NCI-H2029 (cell line): Measurements from ENCODE around the gene LCK.

Experiments
- DNase-seq: peaks from one replicate; lab custom pipeline; 2025; lab: John Stamatoyannopoulos, UW

The LCK gene

DNA sequence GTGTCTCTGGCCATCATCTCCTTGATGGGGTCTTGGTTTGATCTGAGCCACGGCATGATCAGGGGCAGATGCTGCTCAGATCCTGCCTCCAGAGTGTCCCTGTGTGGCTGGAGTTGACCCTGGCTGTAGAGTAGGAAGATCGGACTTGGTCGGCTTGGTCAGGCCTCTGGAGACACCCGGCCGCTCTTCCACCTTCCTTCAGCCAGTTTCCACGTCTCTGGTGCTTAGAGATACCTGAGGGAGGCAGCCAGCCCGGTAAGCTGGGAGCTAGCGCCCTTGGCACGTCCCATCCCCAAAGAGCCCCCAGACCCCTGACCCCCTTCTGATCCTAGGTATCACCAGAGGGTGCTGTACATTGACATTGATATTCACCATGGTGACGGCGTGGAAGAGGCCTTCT lies 76.1 kb downstream of the LCK start:
- no peak for DNase-seq

DNA sequence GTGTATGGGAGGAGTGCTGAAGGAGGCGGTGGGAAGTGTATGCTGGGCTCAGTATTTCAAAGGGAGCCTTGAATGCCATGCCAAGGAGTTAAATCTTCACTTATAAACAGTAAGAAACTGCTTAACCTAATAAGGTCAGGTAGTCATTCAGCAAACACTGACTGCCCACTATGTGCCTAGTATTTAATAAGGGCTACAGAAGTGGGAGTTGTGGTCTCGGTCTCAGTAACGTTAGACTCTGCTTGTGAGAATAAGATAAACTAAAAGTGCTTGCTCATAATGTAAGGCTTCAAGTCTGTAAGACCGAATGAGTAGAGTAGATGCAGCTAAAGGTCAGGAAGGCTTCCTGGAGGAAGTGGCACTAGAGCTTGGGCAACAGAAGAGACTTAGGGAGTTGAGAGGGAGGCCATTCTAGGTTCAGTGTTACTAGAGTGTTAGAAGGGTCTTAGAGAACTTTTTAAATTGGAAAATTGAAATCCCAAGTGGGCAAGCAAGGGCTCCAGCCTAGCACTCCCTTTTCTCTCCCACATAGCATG lies 78.9 kb downstream of the LCK start:
- DNase-seq, result no peak

DNA sequence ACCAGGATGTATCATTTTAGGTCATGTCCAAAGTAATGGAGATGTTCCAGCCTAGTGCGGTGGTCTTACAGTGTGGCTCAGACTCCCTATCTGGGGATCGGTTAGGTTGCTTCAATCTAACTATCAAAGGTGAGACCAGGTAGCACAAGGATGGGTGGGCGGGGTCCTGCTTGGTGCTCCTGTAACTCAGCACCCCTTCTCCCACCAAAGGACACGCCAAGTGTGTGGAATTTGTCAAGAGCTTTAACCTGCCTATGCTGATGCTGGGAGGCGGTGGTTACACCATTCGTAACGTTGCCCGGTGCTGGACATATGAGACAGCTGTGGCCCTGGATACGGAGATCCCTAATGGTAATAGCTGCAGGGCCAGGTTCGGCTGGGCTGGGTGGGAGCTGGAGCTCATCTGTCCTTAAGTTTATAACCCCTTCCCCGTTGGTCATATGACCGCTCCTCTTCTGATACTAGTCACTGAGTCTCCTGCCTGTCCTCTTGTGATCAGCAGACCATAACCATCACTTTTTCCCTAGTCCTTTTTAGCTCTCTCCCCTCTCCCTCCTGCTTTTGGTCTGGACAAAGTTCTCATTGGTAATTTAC lies 79.6 kb downstream of the LCK start:
- no peak for DNase-seq

- DNase-seq, result no peak
Observed at GRCh38 chr1:32331549-32331948, 80.5 kb downstream of the LCK start.

DNA sequence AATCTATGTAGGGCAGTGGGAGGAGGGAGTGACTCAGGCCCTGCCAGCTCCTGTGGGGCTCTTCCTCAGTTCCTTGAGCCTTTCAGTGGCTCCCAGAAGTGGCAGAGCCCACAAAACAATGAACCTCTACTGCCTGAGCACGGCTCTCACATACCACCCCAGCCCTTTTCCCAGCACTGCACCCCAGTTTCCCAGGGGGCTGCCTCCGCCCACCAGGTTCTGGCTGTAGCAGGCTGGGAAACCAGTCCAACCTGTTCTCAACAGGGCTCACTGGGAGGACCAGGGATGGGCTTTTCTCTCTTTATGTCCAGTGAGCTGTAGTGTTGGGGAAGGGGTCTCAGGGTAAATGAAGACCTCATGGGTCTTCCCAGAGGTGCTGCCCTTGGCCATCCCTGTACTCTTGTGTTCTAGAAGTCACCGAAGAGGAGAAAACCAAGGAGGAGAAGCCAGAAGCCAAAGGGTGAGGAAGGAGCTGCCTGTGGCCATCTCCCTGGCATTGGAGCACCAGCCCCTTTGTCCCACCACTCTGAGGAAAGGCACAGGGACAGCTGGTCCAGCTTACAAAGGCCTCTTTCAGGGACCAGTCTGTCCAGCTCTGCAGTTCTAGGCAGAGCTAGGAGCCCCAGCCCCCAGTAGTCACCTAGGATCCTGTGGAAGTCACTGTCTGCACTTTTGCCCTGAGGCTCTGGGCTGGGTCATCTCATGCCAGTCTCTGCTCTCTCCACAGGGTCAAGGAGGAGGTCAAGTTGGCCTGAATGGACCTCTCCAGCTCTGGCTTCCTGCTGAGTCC lies 81.4 kb downstream of the LCK start:
- DNase-seq, result no peak

GRCh38 chr1:32333251-32333963 lies 82.3 kb downstream of the LCK start:
- DNase-seq, result no peak

DNA sequence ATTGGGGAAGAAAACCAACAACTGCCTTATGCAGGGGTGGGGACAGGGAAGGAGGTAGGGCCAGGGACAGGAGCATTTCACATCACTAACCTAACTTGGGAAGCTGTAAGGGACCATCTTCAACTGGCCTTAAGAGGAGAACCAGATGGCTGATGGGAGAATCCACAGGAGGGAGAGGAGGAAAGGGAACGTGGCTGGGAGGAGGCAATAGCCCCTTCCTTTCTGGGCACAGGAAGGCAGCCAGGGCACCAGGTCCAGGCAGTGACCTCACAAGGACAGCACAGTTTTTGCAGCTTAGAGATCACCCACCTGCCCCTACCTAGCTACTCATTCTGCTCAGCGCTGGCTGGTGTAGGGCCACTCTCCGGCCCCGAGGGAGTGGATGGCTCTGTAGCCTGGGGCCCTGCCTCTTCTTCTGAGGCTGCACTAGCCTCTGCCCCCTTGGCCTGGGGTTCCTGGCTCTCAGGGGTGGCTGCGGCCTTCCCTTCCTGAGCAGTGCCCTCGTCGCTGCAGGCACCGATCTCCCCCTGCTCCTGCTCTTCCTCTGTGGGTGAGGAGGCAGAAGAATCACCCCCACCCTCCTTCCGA lies 83.3 kb downstream of the LCK start:
- DNase-seq, result no peak

DNA sequence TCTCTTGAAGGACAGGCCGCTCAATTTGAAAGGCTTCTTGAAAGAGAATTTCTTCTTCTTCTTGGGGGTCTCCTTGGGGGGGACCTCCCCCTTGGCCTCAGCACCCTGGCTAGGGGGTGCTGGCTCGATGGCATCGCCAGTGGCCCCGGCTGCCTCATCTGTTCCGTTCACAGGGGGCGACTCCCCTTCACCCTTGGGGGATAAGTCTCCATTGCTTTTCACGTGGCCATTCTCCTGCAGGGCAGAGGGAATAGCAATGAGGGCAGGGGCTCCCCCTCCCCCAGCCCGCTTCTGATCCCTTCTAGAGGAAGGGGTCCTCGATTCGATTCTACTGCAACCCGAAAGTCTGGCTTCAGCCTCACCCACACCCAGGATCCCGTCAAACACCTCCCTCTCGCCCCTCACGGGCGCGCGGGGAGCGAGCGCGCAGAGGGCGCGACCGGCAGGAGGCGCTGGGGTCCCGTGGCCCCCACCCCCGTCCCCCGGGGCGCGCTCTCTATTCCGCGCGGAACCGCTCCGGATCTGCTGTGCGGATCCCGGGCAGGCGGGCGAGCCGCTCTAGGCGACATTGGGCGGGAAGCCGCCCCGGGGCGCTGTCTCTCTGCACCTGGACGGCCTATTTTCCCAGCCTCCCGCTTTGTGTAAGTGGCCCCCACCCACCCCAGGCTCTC lies 83.9 kb downstream of the LCK start:
- peak; percentile 22 for DNase-seq

DNA sequence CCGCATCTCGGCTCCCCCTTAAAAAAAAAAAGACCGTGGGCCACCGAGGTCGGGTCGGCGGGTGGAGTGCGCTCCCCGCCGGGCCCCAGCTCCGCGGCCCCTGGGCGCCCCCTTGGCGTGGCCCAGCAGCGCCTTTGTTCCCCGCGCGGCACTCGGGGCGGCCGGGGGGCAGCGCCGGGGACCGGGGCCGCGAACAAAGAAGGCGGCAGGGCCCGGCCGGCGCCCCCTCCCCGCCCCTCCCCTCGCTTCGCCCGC lies 84.4 kb downstream of the LCK start:
- no peak for DNase-seq
